ENCODE measurements around the gene SFMBT1. TPM values are rescaled to one million over a fixed set of nuclear protein-coding genes. Genes with fewer than 3 reads are reported as not detected.

Gene SFMBT1
- total and polyA plus RNA-seq, 12 donors: 3.1 to 19.1 (median 16.3) TPM

GRCh38 chr3:52894756-52895155, 151.1 kb downstream of the SFMBT1 start:
- WGBS, 2 donors: 80 to 84% methylated on average over 10 of the region's 10 CpGs
- TF ChIP-seq, protein P1, sequence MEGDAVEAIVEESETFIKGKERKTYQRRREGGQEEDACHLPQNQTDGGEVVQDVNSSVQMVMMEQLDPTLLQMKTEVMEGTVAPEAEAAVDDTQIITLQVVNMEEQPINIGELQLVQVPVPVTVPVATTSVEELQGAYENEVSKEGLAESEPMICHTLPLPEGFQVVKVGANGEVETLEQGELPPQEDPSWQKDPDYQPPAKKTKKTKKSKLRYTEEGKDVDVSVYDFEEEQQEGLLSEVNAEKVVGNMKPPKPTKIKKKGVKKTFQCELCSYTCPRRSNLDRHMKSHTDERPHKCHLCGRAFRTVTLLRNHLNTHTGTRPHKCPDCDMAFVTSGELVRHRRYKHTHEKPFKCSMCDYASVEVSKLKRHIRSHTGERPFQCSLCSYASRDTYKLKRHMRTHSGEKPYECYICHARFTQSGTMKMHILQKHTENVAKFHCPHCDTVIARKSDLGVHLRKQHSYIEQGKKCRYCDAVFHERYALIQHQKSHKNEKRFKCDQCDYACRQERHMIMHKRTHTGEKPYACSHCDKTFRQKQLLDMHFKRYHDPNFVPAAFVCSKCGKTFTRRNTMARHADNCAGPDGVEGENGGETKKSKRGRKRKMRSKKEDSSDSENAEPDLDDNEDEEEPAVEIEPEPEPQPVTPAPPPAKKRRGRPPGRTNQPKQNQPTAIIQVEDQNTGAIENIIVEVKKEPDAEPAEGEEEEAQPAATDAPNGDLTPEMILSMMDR (IDR thresholded peaks at IDR 0.05): no peak
- no peak overlapping the region for H3K4me3 ChIP-seq
- H3K36me3 ChIP-seq: peaks cover 0 to 10% (median 0%) of the 10 kb centered on the region in 9 donors
- peaks cover 8 to 68% (median 62%) of the 10 kb centered on the region in 9 donors for H3K4me1 ChIP-seq
- no peaks in the 10 kb centered on the region for H3K27me3 ChIP-seq
- DNase-seq: no peak
- intact Hi-C loops (cut with DNase I): loop anchor here in 3 of 10 donors (5.0 to 10.0 kb wide), 3 partner anchors 47 to 120 kb away; partner anchors contain the start of genes ITIH1 (in 1 of the 3) and NEK4 (in 1 of the 3)
- ATAC-seq: no peak
- H3K27ac ChIP-seq: no peak overlapping the region
- H3K9me3 ChIP-seq: no peaks in the 10 kb centered on the region

- peaks cover 0 to 10% (median 0%) of the 10 kb centered on the region in 9 donors for H3K36me3 ChIP-seq
- TF ChIP-seq, protein P1 (IDR thresholded peaks at IDR 0.05): no peak
- DNase-seq: no peak
- peaks cover 8 to 68% (median 62%) of the 10 kb centered on the region in 9 donors for H3K4me1 ChIP-seq
- peak overlapping the region in 6 of 10 donors; percentile 25 to 58 (median 40) for H3K27ac ChIP-seq
- no peaks in the 10 kb centered on the region for H3K27me3 ChIP-seq
- no peaks in the 10 kb centered on the region for H3K9me3 ChIP-seq
- WGBS, 2 donors: 50 to 61% methylated on average over 4 of the region's 4 CpGs
- H3K4me3 ChIP-seq: no peak overlapping the region
- peak in 4 of 8 donors; percentile 18 to 56 (median 44) for ATAC-seq
- intact Hi-C loops (cut with DNase I): loop anchor here in 2 of 10 donors (10.0 kb wide), 2 partner anchors 49 to 119 kb away; partner anchors contain the start of genes ITIH1 (in 1 of the 2) and NEK4 (in 1 of the 2)
Measured at GRCh38 chr3:52893723-52894122, 152.2 kb downstream of the SFMBT1 start.

- H3K27me3 ChIP-seq: no peaks in the 10 kb centered on the region
- H3K4me3 ChIP-seq: peak overlapping the region in 2 of 10 donors; percentile 14 to 26
- DNase-seq (no peak), ATAC-seq (peak in 1 of 8 donors; percentile 6)
- H3K4me1 ChIP-seq: peaks cover 8 to 64% (median 58%) of the 10 kb centered on the region in 9 donors
- intact Hi-C loops (cut with DNase I): loop anchor here in 2 of 10 donors (10.0 kb wide), 2 partner anchors 48 to 118 kb away; partner anchors contain the start of genes ITIH1 (in 1 of the 2) and NEK4 (in 1 of the 2)
- H3K36me3 ChIP-seq: peaks cover 0 to 10% (median 0%) of the 10 kb centered on the region in 9 donors
- TF ChIP-seq, protein P1 (IDR thresholded peaks at IDR 0.05): peak in 2 of 9 donors; percentile 14 to 17
- H3K27ac ChIP-seq: peak overlapping the region in 7 of 10 donors; percentile 0 to 58 (median 32)
- H3K9me3 ChIP-seq: no peaks in the 10 kb centered on the region
- 69 to 84% methylated on average over 8 of the region's 8 CpGs for WGBS, 2 donors
Measured at GRCh38 chr3:52892625-52893311, 153.1 kb downstream of the SFMBT1 start.

DNA sequence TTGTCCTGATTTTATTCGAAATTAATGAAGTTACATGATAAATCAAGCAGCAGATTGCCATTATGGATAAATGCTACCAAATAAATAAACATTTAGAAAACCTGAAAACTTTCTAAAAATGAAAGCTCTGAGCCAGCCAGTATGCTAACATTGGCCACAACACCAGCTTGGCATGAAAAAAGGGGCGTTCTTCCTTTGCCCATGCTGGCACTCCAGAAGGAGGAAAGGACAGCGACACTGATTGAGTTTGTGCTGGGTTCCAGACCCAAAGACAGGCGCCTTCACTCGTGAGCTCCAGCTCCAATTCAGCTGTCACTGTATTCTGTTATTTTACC, 153.6 kb downstream of the SFMBT1 start:
- H3K4me1 ChIP-seq: peaks cover 8 to 62% (median 56%) of the 10 kb centered on the region in 9 donors
- H3K9me3 ChIP-seq: no peaks in the 10 kb centered on the region
- ATAC-seq: no peak
- 73 to 90% methylated on average over 5 of the region's 5 CpGs for WGBS, 2 donors
- H3K27me3 ChIP-seq: no peaks in the 10 kb centered on the region
- peaks cover 0 to 10% (median 0%) of the 10 kb centered on the region in 9 donors for H3K36me3 ChIP-seq
- TF ChIP-seq, protein P1 (IDR thresholded peaks at IDR 0.05): no peak
- DNase-seq: no peak
- peak overlapping the region in 5 of 10 donors; percentile 0 to 58 (median 32) for H3K27ac ChIP-seq
- H3K4me3 ChIP-seq: no peak overlapping the region
- intact Hi-C loops (cut with DNase I): loop anchor here in 2 of 10 donors (10.0 kb wide), 2 partner anchors 47 to 117 kb away; partner anchors contain the start of genes ITIH1 (in 1 of the 2) and NEK4 (in 1 of the 2)

Data from heart right ventricle (tissue), 16 donors.